Testis (tissue), 3 donors: ENCODE results near the gene CUL1. TPM values are rescaled to one million over a fixed set of nuclear protein-coding genes. Genes with fewer than 3 reads are reported as not detected.

Experiments
- DNase-seq: peaks from one replicate; pipeline ENCODE4 v3.0.0-alpha.2; 2019
- H3K27ac ChIP-seq, 2 donors: fragments of 200-600 bp; sonication (generic); one replicate each; pipeline ENCODE4 v1.5.1; 2019
- H3K27me3 ChIP-seq: fragments of 200-600 bp; sonication (generic); one replicate; pipeline ENCODE4 v1.5.1; 2019
- H3K36me3 ChIP-seq: fragments of 200-600 bp; sonication (generic); one replicate; pipeline ENCODE4 v1.5.1; 2017; ENCODE audit warnings: low read depth; ENCODE audit errors: missing control alignments
- H3K4me1 ChIP-seq: fragments of 200-600 bp; sonication (generic); one replicate; pipeline ENCODE4 v1.5.1; 2019
- H3K4me3 ChIP-seq, 2 donors: fragments of 200-600 bp; sonication (generic); one replicate each; pipeline ENCODE4 v1.5.1; 2017 to 2019
- H3K9me3 ChIP-seq: fragments of 200-600 bp; sonication (generic); one replicate; pipeline ENCODE4 v1.5.1; 2017
- POLR2A ChIP-seq: fragments of 450-650 bp; IDR thresholded peaks from one replicate; pipeline ENCODE4 v1.6.1; 2017; ENCODE audit warnings: antibody characterized with exemption, mild to moderate bottlenecking, moderate library complexity
- WGBS, 2 donors: methylation state at CpG; one replicate each; pipeline ENCODE4 v1.1.5; 2018; 5-methylcytosine and 5-hydroxymethylcytosine counted together
- intact Hi-C: fragments of 100-400 bp; cut with DNase I; formaldehyde crosslinking; loops from one replicate; pipeline ENCODE4 v1.15.1; 2023; ENCODE audit warnings: low total_unique reads
- polyA plus RNA-seq: library from polyadenylated mRNA; stranded (reverse); fragments of 350-450 nt; fragmentation: Illumina TruSeq; extraction: RNeasy Lipid Tissue Mini Kit (QIAGEN cat#74804); gene quantifications from one replicate; pipeline ENCODE4 v1.2.3, GENCODE V29; 2014; ENCODE audit warnings: low read depth, low replicate concordance; ENCODE audit not compliant: insufficient read depth
- total RNA-seq, 2 donors: library from RNA; depleted of rRNA; stranded (reverse); fragments of >200 nt; gene quantifications; one replicate each; pipeline ENCODE4 v1.2.3, GENCODE V29; 2016
- TF ChIP-seq, protein P1 (sequence below), 3 experiments: fragments of 450-650 bp in 2 of 3; fragments of 200-600 bp in 1 of 3; sonication (generic) in 1 of 3; IDR thresholded peaks; one replicate each; pipeline ENCODE4 v1.5.1; 2016 to 2019; ENCODE audit warnings: antibody characterized with exemption in 3 of 3, mild to moderate bottlenecking in 2 of 3, moderate library complexity in 1 of 3

The CUL1 gene
- total and polyA plus RNA-seq, 3 donors from 2014 or later = 151 to 206 (median 161) TPM

DNA sequence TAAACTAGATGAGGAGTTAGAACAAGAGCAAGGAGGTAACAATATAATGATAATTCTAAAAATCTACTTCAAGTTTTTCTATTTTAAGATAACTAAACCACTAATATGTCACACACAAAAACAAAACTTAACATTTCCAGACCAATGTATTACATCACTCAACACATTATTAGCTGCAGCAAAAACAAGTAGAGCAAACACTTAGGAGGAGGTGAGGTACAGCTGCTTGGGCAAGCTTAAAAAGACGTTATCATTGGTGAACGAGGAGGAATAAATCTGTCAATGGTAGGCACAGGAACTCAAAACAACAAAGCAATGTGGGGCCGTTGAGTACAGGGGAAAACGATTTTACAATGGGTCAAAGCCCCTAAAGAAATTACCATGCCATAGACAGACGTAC, 126.6 kb downstream of the CUL1 start:
- Histone ChIP-seq H3K36me3 (no peaks in the 10 kb centered on the region), H3K27me3 (no peaks in the 10 kb centered on the region), H3K9me3 (no peaks in the 10 kb centered on the region), H3K4me3 (no peak overlapping the region), H3K4me1 (no peaks in the 10 kb centered on the region), H3K27ac (no peak overlapping the region)
- TF ChIP-seq, protein P1, sequence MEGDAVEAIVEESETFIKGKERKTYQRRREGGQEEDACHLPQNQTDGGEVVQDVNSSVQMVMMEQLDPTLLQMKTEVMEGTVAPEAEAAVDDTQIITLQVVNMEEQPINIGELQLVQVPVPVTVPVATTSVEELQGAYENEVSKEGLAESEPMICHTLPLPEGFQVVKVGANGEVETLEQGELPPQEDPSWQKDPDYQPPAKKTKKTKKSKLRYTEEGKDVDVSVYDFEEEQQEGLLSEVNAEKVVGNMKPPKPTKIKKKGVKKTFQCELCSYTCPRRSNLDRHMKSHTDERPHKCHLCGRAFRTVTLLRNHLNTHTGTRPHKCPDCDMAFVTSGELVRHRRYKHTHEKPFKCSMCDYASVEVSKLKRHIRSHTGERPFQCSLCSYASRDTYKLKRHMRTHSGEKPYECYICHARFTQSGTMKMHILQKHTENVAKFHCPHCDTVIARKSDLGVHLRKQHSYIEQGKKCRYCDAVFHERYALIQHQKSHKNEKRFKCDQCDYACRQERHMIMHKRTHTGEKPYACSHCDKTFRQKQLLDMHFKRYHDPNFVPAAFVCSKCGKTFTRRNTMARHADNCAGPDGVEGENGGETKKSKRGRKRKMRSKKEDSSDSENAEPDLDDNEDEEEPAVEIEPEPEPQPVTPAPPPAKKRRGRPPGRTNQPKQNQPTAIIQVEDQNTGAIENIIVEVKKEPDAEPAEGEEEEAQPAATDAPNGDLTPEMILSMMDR (IDR thresholded peaks at IDR 0.05) = no peak
- TF ChIP-seq POLR2A = no peak
- WGBS, 2 donors = 68 to 76% methylated on average over 5 of the region's 5 CpGs
- intact Hi-C loops = no loop called here
- DNase-seq = no peak

DNA sequence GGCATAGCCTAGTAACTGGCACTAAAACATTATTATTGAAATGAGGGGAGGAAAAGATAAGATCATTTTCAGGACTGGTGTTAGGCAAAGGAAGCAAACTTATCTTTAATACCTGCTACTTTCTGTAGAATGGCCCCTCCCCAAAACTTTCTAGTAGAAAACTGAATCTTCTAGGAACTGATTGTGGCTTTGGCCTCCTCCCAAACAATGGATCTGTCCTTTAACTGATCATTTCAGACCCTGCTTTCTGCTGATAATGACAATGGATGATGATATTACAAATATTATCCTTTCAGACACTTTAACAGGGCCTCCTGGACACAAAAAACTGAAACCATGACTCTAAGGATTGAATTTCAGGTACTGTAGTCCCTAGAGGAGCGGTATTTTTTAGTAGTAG, 130.3 kb downstream of the CUL1 start:
- intact Hi-C loops = no loop called here

DNA sequence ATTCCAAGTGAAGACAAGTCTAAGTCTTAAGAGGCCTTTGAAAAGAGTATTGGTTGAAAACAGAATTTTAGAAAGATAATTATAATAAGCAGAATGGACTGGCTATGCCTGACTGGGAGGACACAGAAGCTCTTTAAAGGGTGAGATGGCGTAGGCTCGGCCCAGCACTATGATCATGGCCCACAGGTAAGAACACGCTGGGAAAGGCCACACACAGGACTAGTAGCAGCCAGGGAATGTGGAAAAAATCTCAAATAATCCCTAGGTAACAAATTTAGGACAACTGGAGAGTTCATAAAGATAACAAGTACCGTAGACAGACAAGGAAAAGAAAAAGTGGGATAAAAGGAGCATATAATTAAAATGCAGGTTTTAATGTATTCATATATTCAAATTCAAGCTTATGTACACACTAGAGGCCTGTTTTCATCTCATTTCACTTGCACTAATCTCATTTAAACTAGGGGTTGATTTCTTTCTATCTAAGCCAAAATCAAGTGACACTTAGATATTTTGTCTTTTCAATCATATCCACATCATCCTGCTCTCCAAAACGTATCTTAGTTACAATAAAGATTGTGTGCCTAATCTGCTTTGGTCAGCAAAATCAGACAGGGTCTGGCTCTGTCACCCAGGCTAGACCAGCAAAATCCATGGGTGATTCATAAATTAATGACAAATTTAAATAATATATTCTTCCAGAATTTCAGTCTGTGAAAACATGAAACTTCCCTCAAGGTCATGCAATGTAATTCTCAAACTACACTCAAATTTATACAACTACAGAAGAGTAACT, 132.4 kb downstream of the CUL1 start:
- no peaks in the 10 kb centered on the region for H3K27me3 ChIP-seq
- WGBS, 2 donors = 89 to 90% methylated on average over 5 of the region's 5 CpGs
- no peaks in the 10 kb centered on the region for H3K36me3 ChIP-seq
- no peak for TF ChIP-seq POLR2A
- TF ChIP-seq, protein P1 (IDR thresholded peaks at IDR 0.05) = no peak
- intact Hi-C loops = no loop called here
- no peak overlapping the region for H3K27ac ChIP-seq
- no peaks in the 10 kb centered on the region for H3K4me1 ChIP-seq
- no peak overlapping the region for H3K4me3 ChIP-seq
- H3K9me3 ChIP-seq = no peaks in the 10 kb centered on the region
- DNase-seq = no peak

More for the DNA sequence above, 130.3 kb downstream of the CUL1 start:
- 100% methylated on average over 1 of the region's 1 CpG for WGBS, 2 donors
- H3K9me3 ChIP-seq = no peaks in the 10 kb centered on the region
- no peak overlapping the region for H3K4me3 ChIP-seq
- DNase-seq = no peak
- TF ChIP-seq POLR2A = no peak
- TF ChIP-seq, protein P1 (IDR thresholded peaks at IDR 0.05) = no peak
- no peaks in the 10 kb centered on the region for H3K36me3 ChIP-seq
- no peak overlapping the region for H3K27ac ChIP-seq
- H3K27me3 ChIP-seq = no peaks in the 10 kb centered on the region
- H3K4me1 ChIP-seq = no peaks in the 10 kb centered on the region

DNA sequence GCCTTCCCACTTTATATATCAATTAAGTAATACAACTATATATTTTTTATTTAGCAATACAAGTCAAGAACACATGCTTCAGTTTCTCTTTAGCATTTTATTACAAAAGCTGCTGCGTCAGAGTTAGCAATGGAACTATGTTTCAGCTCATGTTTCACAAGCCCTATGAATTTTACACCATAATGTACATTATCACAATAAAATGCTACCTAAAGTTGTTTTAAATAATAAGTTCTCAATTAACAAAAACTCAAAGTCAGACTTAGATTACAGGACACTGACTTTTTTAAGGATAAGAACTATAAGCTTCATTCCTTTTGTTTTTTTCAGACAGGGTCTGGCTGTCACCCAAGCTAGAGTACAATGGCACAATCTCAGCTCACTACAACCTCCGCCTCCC, 133.1 kb downstream of the CUL1 start:
- 87 to 91% methylated on average over 2 of the region's 2 CpGs for WGBS, 2 donors
- H3K36me3 ChIP-seq = no peaks in the 10 kb centered on the region
- no peaks in the 10 kb centered on the region for H3K9me3 ChIP-seq
- no peaks in the 10 kb centered on the region for H3K4me1 ChIP-seq
- intact Hi-C loops = no loop called here
- no peak overlapping the region for H3K27ac ChIP-seq
- no peaks in the 10 kb centered on the region for H3K27me3 ChIP-seq
- no peak for DNase-seq
- H3K4me3 ChIP-seq = no peak overlapping the region
- TF ChIP-seq, protein P1 (IDR thresholded peaks at IDR 0.05) = no peak
- no peak for TF ChIP-seq POLR2A

DNA sequence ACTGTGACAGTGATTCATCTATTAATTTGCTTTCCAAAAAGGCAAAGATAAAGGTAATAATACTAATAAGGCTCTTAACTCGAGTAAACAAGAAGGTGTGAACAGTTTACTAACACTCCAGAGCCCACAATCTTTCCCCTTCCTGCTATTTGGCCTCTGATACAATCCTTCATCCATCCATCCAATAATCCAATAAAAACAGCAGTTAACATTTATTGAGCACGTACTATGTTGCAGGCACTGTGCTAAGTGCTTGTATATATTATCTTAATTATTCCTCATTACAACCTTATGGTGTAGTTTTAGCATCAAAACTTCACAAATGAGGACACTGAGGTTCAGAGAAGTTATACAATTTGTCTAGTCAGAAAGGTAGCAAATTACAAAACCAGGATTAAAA, 135.9 kb downstream of the CUL1 start:
- no peaks in the 10 kb centered on the region for H3K9me3 ChIP-seq
- intact Hi-C loops = no loop called here
- no peak for DNase-seq
- 94 to 98% methylated on average over 2 of the region's 2 CpGs for WGBS, 2 donors
- TF ChIP-seq, protein P1 (IDR thresholded peaks at IDR 0.05) = no peak
- TF ChIP-seq POLR2A = no peak
- H3K36me3 ChIP-seq = no peaks in the 10 kb centered on the region
- H3K27ac ChIP-seq = no peak overlapping the region
- H3K27me3 ChIP-seq = no peaks in the 10 kb centered on the region
- no peaks in the 10 kb centered on the region for H3K4me1 ChIP-seq
- H3K4me3 ChIP-seq = no peak overlapping the region
